Psoas muscle (tissue), 8 donors: Measurements from ENCODE around the gene FOXJ1. TPM values are rescaled to one million over a fixed set of nuclear protein-coding genes. Genes with fewer than 3 reads are reported as not detected.

ENCODE experiments used
- ATAC-seq, 4 donors: fragments of 200-7000 bp; cut with Tn5 transposase; one replicate each; pipeline ENCODE4 v1.9.1; 2020; ENCODE audit warnings: moderate library complexity in 3 of 4, mild to moderate bottlenecking in 2 of 4
- DNase-seq, 2 donors: peaks; one replicate each; pipeline ENCODE4 v3.0.0-alpha.2; 2020
- H3K27ac ChIP-seq: fragments of 200-600 bp; one replicate; pipeline ENCODE4 v1.8.0; 2022
- H3K27me3 ChIP-seq, 3 donors: fragments of 200-600 bp in 1 of 3; one replicate each; pipeline versions ENCODE4 v1.6.1 to v1.8.0; 2013 to 2022; ENCODE audit warnings: low read length in 2 of 3, mild to moderate bottlenecking in 2 of 3, moderate library complexity in 1 of 3; ENCODE audit not compliant: insufficient read depth in 3 of 3
- H3K36me3 ChIP-seq, 2 donors: fragments of 200-600 bp in 1 of 2; one replicate each; pipeline versions ENCODE4 v1.6.1 to v1.8.0; 2013 to 2022; ENCODE audit warnings: low read depth in 1 of 2, mild to moderate bottlenecking in 1 of 2, moderate library complexity in 1 of 2; ENCODE audit not compliant: insufficient read depth in 1 of 2
- H3K4me1 ChIP-seq: fragments of 200-600 bp; one replicate; pipeline ENCODE4 v1.8.0; 2022
- H3K4me3 ChIP-seq: fragments of 200-600 bp; one replicate; pipeline ENCODE4 v1.8.0; 2022; ENCODE audit warnings: mild to moderate bottlenecking
- H3K9me3 ChIP-seq: fragments of 200-600 bp; one replicate; pipeline ENCODE4 v1.8.0; 2022
- WGBS, 3 donors: extraction: QIAGEN DNeasy Blood & Tissue Kit; methylation state at CpG; one replicate each; pipeline versions ENCODE4 v1.1.6 to v1.1.7; 2013; 5-methylcytosine and 5-hydroxymethylcytosine counted together
- intact Hi-C, 2 donors: fragments of 100-400 bp; cut with DNase I; formaldehyde crosslinking; loops; one replicate each; pipeline versions ENCODE4 v1.11.0 to v1.14.2; 2022
- polyA plus RNA-seq, 3 donors: library from polyadenylated mRNA; stranded (reverse); fragments of 200-250 nt; gene quantifications; one replicate each; pipeline ENCODE4 v1.2.3, GENCODE V29; 2013
- total RNA-seq, 4 donors: library from RNA; stranded (reverse); fragmentation: NEBNext Ultra II Directional in 2 of 4; extraction: Animal tissue kit (Norgen Biotek cat#: 25700) in 2 of 4; gene quantifications; one replicate each; pipeline versions ENCODE4 v1.2.1 to v1.2.4, GENCODE V29; 2021 to 2023
- TF ChIP-seq, protein P1 (sequence below): fragments of 200-600 bp; IDR thresholded peaks from one replicate; pipeline ENCODE4 v1.8.0; 2022; ENCODE audit warnings: antibody characterized with exemption
- donor health status: healthy with polysubstance abuse.
- donor health status: DM: no; HTN: no; CAD: no; lungs with moderate emphysema.
- donor health status: Bipolar disorder and iron deficiency.
- donor health status: healthy.
- donor health status: DM: yes; HTN: yes; CAD: no.
- donor health status: DM: no; HTN: no; CAD: no.
- donor health status: DM: no; HTN: no; CAD: no.
- donor health status: DM: yes; HTN: yes; CAD: no.

FOXJ1 gene
- total and polyA plus RNA-seq, 7 donors: 0.07 to 0.15 (median 0.11) TPM; not detected in 2

DNA sequence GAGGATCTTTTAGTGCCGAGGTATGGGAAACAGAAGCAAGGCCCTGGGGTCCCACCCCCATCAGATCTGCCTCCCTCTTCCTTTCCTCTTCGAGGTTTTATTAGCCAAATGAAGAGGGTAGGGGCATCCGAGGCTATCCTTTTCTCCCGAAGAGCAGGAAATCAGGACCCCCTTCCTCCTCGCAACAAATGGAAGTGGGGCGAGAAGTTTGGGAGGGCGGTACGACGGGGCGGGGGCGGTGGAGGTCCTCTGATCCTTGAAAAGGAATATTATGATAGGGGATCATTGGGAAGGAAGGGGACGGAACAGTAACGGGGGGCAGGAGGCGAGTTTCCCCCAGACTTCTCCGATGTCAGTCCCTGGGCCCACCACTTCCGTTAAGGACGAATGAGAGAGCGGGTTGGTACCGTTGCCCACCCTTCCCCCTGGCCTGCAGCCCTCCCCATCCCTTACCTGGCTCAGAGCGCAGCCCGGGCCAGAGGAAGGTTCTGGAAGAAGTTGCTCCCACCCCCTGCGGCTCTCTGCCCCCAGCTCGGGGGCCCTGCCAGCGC is 309 bp downstream of the FOXJ1 start:
- no peak overlapping the region for H3K27ac ChIP-seq
- H3K4me1 ChIP-seq: peaks cover 11% of the 10 kb centered on the region
- H3K9me3 ChIP-seq: no peaks in the 10 kb centered on the region
- DNase-seq (no peak), ATAC-seq (peak in 1 of 4 donors; percentile 31)
- TF ChIP-seq, protein P1, sequence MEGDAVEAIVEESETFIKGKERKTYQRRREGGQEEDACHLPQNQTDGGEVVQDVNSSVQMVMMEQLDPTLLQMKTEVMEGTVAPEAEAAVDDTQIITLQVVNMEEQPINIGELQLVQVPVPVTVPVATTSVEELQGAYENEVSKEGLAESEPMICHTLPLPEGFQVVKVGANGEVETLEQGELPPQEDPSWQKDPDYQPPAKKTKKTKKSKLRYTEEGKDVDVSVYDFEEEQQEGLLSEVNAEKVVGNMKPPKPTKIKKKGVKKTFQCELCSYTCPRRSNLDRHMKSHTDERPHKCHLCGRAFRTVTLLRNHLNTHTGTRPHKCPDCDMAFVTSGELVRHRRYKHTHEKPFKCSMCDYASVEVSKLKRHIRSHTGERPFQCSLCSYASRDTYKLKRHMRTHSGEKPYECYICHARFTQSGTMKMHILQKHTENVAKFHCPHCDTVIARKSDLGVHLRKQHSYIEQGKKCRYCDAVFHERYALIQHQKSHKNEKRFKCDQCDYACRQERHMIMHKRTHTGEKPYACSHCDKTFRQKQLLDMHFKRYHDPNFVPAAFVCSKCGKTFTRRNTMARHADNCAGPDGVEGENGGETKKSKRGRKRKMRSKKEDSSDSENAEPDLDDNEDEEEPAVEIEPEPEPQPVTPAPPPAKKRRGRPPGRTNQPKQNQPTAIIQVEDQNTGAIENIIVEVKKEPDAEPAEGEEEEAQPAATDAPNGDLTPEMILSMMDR: no peak
- H3K4me3 ChIP-seq: peak overlapping the region; percentile 67
- H3K36me3 ChIP-seq: peaks cover 0 to 13% of the 10 kb centered on the region in 2 donors
- WGBS, 3 donors: 6 to 11% (median 7%) methylated on average over 23 to 24 of the region's 24 CpGs
- H3K27me3 ChIP-seq: peaks cover 0 to 48% (median 24%) of the 10 kb centered on the region in 3 donors
- intact Hi-C loops: no loop called here

DNA sequence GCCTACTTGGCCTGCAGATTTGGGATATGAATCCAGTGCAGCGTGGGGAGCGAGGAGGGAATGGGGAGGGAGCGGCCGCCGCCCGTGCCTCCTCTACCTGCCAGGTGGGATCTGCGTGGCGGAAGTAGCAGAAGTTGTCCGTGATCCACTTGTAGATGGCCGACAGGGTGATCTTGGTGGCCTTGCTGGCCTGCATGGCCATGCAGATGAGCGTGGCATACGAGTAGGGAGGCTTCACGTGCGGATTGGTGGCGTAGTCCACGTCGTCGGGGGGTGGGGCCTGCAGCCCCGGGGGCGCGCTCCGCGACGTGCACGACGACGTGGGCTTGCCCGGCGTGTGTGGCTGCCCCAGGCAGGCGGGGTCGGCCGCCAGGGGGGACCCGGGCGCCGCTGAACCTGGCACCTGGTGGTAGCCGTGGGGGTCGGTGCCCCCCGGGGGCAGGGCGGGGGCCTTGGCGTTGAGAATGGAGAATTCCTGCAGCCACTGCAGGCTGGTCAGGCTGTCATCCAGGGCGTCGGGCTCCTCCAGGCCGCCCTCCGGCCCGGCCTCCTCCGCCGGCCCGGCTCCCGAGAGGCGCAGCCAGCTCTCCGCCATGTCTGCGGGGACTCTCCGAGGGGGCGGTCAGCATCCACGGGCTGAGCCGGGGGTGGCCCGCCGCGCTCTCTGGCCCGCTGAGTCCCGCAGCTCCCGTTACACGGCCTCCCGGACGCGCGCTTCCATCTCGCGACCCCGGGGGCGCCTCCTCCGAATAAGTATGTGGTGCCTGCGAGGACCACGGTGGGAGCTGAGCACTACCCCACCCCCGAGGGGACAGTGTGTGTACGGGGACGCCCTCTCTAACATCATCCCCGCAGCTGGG is 1.0 kb downstream of the FOXJ1 start:
- Histone ChIP-seq H3K36me3 (peaks cover 0 to 7% of the 10 kb centered on the region in 2 donors), H3K27ac (no peak overlapping the region), H3K4me3 (no peak overlapping the region), H3K4me1 (peaks cover 11% of the 10 kb centered on the region), H3K27me3 (peaks cover 0 to 51% (median 24%) of the 10 kb centered on the region in 3 donors), H3K9me3 (no peaks in the 10 kb centered on the region)
- TF ChIP-seq, protein P1: no peak
- no peak for ATAC-seq
- peak in 1 of 2 donors; percentile 51 for DNase-seq
- intact Hi-C loops: no loop called here
- 33 to 48% (median 36%) methylated on average over 59 to 78 of the region's 78 CpGs for WGBS, 3 donors

DNA sequence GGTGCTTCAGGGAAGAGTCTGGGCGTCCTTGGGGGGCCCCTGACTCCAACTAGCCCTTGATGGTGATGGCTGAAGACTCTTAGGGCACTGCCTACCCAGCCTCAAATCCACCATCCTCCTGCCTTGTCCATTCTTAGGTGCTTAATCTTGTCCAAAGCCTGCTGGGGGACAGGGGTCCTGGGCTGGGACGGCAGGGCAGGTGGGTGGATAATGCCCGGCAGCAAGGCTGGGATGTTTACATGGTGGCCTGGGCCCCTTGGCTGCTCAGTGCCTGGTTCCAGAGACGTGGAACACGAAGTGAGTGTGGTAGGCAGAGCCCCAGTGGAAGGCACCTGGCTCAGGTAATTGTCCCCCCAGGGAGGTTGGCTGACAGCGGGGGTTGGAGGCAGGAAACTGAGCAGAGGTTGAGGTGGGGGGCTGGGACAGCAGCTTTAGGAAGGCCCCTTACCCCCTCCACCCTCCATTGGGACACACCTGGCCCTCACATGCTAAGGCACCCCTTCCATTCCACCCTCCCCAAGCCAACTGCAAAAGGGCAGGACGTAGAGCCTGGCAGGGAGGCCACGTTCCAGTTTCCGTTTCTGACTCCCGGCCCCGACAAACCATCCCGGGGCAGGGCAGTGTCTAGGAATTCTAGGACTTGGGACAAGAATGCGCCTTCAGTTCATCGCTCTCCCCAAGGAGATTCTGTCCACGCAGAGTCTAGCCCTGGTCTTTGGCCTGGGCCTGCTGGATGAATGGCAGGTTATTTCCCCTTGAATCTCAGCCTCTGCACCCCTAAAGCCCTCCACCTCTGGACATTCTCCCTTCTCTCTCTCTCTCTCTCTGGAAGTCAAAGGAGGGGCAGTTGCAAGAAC is 1.9 kb downstream of the FOXJ1 start:
- Histone ChIP-seq H3K4me1 (peaks cover 11% of the 10 kb centered on the region), H3K36me3 (no peaks in the 10 kb centered on the region), H3K27me3 (peaks cover 0 to 56% (median 24%) of the 10 kb centered on the region in 3 donors), H3K9me3 (no peaks in the 10 kb centered on the region), H3K4me3 (no peak overlapping the region), H3K27ac (no peak overlapping the region)
- DNase-seq: no peak
- ATAC-seq: no peak
- TF ChIP-seq, protein P1: no peak
- 61 to 68% (median 62%) methylated on average over 15 of the region's 15 CpGs for WGBS, 3 donors
- intact Hi-C loops: no loop called here

DNA sequence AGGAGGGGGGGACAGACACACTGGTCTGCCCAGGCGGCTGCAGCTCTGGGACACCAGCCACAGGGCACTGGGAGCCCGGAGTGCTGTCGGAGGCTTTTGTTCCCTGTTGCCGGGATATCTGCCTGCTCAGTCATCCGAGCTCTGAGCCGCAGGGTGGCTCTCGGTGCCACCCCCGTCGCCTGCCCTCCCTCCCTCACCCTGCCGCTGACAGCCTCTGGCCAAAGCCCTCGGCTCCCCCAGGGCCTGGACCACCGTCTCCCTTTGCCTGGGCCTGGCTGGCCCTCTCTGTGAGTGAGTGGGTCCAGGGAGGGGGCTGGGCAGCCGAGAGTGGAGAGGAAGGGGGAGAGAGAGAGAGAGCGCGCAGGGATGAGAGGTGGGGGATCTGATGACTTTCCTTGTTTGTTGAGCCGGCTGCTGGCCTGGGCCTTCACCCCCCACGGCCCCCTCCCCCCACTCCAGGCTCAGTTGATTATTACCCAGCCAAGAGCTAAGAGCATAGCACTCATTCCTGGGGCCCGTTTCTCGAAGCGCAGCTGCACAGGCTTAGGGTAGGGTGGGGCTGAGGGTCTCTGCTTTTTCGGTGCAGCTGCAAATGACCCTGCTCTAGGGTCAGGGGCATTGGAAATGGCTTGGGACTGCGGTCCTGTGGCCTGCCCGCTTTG is 2.7 kb downstream of the FOXJ1 start:
- peak in 3 of 4 donors; percentile 11 to 25 (median 19) for ATAC-seq
- intact Hi-C loops: no loop called here
- Histone ChIP-seq H3K4me1 (peaks cover 11% of the 10 kb centered on the region), H3K27ac (no peak overlapping the region), H3K36me3 (no peaks in the 10 kb centered on the region), H3K27me3 (peaks cover 0 to 59% (median 27%) of the 10 kb centered on the region in 3 donors), H3K4me3 (no peak overlapping the region), H3K9me3 (no peaks in the 10 kb centered on the region)
- TF ChIP-seq, protein P1: no peak
- peak in 1 of 2 donors; percentile 50 for DNase-seq
- 24 to 34% (median 31%) methylated on average over 20 to 23 of the region's 23 CpGs for WGBS, 3 donors
